ENCODE results near the gene MGST3.
"Not testable (repeated sequence)": the region's sequence is repeated elsewhere in the genome, so short reads cannot be mapped to it uniquely, and the experiment has no call there.

MGST3 gene

DNA sequence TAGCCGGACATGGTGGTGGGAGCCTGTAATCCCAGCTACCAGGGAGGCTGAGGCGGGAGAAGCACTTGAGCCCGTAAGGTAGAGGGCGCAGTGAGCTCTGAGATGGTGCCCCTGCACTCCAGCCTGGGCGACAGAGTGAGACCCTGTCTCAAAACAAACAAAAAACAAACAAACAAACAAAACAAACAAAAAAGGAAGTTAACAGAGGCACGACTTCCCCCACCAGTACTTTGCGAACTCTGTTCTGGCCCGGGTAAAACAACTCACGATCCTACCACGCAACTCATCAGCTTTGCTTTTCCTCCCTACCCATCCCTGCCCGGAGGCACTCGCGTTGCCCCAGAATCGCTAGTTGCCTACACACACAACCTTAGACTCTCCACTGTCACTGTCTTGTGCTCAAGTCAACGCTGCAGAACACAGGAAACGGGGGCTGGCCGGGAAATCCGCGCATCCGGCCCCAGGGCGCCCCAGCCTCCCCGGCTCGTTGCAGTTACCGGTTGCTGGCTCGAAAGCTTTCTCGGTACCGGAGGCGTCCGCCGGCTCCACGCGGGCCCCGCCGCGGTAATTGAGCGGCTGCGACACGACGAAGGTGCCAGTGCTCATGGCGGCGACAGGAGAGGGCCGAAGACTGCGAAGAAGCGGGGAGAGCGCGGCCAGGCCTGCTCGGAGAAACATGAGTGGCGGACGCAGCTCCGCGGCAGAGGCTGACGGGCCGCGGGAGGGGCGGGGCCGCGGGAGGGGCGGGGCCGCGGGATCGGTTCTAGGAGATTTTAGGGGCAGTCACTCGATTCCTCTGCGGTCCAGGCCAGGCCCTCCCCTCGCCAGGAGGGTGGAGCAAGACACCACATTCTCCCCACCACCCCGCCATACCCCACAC lies 67.1 kb downstream of the MGST3 start, which contains the start of gene ALDH9A1:
TSS of gene ALDH9A1 (minus strand) at position 682 of the 880 bp plus-strand sequence. CDS start at position 678, 4 bp downstream.
- peak; percentile 90 for DNase-seq (ENCODE audit: low read depth)

DNA sequence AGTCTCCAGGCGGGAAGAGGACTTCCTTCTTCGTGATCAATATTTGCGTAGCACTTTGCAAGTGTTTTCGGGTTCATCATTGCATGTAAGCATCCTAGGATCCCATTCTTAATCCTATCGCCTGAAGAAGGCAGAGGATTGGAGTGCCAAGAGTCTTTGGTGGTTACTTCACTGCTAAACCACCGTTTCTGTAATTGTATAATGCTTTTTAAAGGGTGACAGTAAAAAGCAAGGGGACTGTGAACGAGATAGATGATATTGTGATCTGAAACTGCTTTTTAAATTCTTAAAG lies 67.7 kb downstream of the MGST3 start:
- DNase-seq (ENCODE audit: low read depth), result no peak

DNA sequence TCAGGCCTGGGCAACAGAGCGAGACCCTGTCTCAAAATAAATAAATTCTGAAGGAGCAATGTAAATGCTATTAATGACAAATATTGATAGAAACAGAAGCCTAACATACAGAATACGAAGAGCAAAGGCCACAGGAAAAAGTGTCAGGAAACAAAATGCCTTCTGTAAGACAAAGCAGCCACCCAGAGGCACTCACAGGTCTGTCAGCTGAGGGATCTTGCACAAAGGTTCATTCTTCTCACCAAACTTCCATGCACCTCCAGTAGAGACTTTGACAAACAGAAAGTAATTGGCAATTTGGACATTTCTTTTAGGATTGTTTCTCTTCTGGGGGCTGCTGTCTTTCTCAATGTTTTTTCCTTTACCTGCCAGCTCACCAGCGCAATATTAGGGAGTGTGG lies 68.5 kb downstream of the MGST3 start:
- DNase-seq (ENCODE audit: low read depth), result no peak

DNA sequence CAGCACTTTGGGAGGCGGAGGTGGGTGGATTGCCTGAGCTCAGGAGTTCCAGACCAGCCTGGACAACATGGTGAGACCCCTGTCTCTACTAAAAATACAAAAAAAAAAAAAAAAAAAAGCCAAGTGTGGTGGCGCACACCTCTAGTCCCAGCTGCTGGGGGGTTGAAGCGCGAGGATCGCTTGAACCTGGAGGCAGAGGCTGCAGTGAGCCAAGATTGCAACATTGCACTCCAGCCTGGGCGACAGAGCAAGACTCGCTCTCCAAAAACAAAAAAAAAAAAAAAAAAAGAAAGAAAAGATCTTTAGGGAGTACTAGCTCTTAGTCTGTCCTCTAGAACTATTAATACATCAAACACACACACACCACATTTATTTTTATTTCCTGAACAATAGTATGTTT lies 70.9 kb downstream of the MGST3 start:
- DNase-seq (ENCODE audit: low read depth), result not testable (repeated sequence)

DNA sequence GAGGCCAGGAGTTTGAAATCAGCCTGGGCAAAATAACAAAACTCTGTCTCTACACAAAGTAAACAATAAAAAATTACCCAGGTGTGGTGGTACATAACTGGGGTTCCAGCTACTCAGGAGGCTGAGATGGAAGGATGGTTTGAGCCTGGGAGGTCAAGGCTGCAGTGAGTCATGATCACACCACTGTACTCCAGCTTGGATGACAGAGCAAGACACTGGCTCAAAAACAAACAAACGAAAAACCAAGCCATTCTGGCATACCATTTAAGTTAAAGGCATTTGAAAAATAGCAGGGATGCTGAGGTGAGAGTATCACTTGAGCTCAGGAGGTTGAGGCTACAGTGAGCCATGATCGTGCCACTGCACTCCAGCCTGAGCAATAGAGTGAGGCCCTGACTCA lies 72.6 kb downstream of the MGST3 start:
- peak; percentile 27 for DNase-seq (ENCODE audit: low read depth)
